B cell (primary cell): Measurements from ENCODE around the gene DDX27. TPM values are rescaled to one million over a fixed set of nuclear protein-coding genes. Genes with fewer than 3 reads are reported as not detected.

Experiments used
- ATAC-seq: fragments of 200-7000 bp; cut with Tn5 transposase; one replicate; pipeline ENCODE4 v1.10.0; 2021; ENCODE audit warnings: low read depth, mild to moderate bottlenecking, moderate number of reproducible peaks, moderate library complexity
- CTCF ChIA-PET: fragments of 350-600 bp; sonication (Branson Sonifier 250); formaldehyde crosslinking; loops from one replicate; lab custom pipeline; 2021; ENCODE audit warnings: antibody characterized with exemption, inconsistent platforms; lab: Charles Lee
- POLR2A ChIA-PET: fragments of 350-600 bp; sonication (Branson Sonifier 250); formaldehyde crosslinking; loops from one replicate; lab custom pipeline; 2021; ENCODE audit warnings: antibody characterized with exemption; lab: Charles Lee
- DNase-seq: peaks from one replicate; pipeline ENCODE4 v3.0.0; 2013
- H2AFZ ChIP-seq: 2 replicates; pipeline ENCODE4 v1.6.1; 2012; ENCODE audit warnings: mild to moderate bottlenecking, low read depth, low read length; ENCODE audit not compliant: insufficient read depth, poor library complexity, severe bottlenecking
- H3K27ac ChIP-seq, 2 donors: 1 replicate in 1 of 2; 2 replicates in 1 of 2; pipeline ENCODE4 v1.5.1; 2012 to 2013; ENCODE audit warnings: low read length in 2 of 2, mild to moderate bottlenecking in 2 of 2, moderate library complexity in 1 of 2
- H3K27me3 ChIP-seq, 4 experiments: fragments of 200-600 bp in 1 of 4; sonication (generic) in 1 of 4; replicated peaks in 1 of 4; 1 replicate in 2 of 4; 2 replicates in 2 of 4; pipeline versions ENCODE4 v1.6.1 to v1.7.0; 2013 to 2016; ENCODE audit warnings: low read length in 3 of 4, mild to moderate bottlenecking in 2 of 4, mixed read lengths in 1 of 4, moderate library complexity in 1 of 4; ENCODE audit not compliant: insufficient read depth in 4 of 4, control insufficient read depth in 3 of 4; ENCODE audit errors: control extremely low read depth in 1 of 4
- H3K36me3 ChIP-seq, 2 experiments: replicated peaks in 1 of 2; 1 replicate in 1 of 2; 2 replicates in 1 of 2; pipeline versions ENCODE4 v1.6.1 to v1.7.1; 2013; ENCODE audit warnings: low read length in 1 of 2; ENCODE audit not compliant: insufficient read depth in 2 of 2, control insufficient read depth in 1 of 2; ENCODE audit errors: control extremely low read depth in 1 of 2, extremely low read depth in 1 of 2
- H3K4me1 ChIP-seq, 2 donors: fragments of 200-600 bp in 1 of 2; sonication (generic) in 1 of 2; 1 replicate in 1 of 2; 2 replicates in 1 of 2; pipeline versions ENCODE4 v1.5.1 to v1.6.1; 2013 to 2017; ENCODE audit warnings: low read length in 2 of 2; ENCODE audit not compliant: control insufficient read depth in 2 of 2, insufficient read depth in 2 of 2
- H3K4me2 ChIP-seq: replicated peaks from 2 replicates; pipeline ENCODE3; 2012; ENCODE audit warnings: mild to moderate bottlenecking, low read depth, low read length; ENCODE audit not compliant: poor library complexity, severe bottlenecking
- H3K4me3 ChIP-seq, 5 experiments: fragments of 200-600 bp in 1 of 5; sonication (generic) in 1 of 5; 1 replicate in 3 of 5; 2 replicates in 2 of 5; pipeline versions ENCODE4 v1.5.1 to v1.7.0; 2011 to 2016; ENCODE audit warnings: low read length in 4 of 5, mild to moderate bottlenecking in 4 of 5, low read depth in 2 of 5, control low read depth in 1 of 5, moderate library complexity in 1 of 5; ENCODE audit not compliant: insufficient read depth in 1 of 5; ENCODE audit errors: control extremely low read depth in 1 of 5, extremely low read depth in 1 of 5
- H3K79me2 ChIP-seq: fragments of 200-600 bp; sonication (generic); one replicate; pipeline ENCODE4 v1.6.0; 2016; ENCODE audit warnings: low read length; ENCODE audit not compliant: control insufficient read depth, insufficient read depth
- H3K9ac ChIP-seq: fragments of 200-600 bp; sonication (generic); 2 replicates; pipeline ENCODE4 v1.6.1; 2017; ENCODE audit warnings: mild to moderate bottlenecking, low read length, moderate library complexity
- H3K9me3 ChIP-seq, 3 donors: one replicate each; pipeline versions ENCODE4 v1.6.1 to v1.7.1; 2013; ENCODE audit warnings: low read length in 2 of 3; ENCODE audit not compliant: control insufficient read depth in 2 of 3, insufficient read depth in 1 of 3; ENCODE audit errors: control extremely low read depth in 1 of 3
- H4K20me1 ChIP-seq: 2 replicates; pipeline ENCODE4 v1.6.0; 2012; ENCODE audit warnings: mild to moderate bottlenecking, low read length; ENCODE audit not compliant: insufficient read depth, control insufficient read depth, poor library complexity, severe bottlenecking
- H3K27ac Mint-ChIP-seq: one replicate; pipeline ENCODE4 v1.8.0; 2021; ENCODE audit warnings: mixed read lengths
- H3K27me3 Mint-ChIP-seq: one replicate; pipeline ENCODE4 v1.8.0; 2021; ENCODE audit warnings: mixed read lengths
- H3K4me1 Mint-ChIP-seq: one replicate; pipeline ENCODE4 v1.8.0; 2021; ENCODE audit warnings: mixed read lengths
- H3K4me3 Mint-ChIP-seq: one replicate; pipeline ENCODE4 v1.8.0; 2021; ENCODE audit warnings: mixed read lengths
- H3K9me3 Mint-ChIP-seq: one replicate; pipeline ENCODE4 v1.8.0; 2022; ENCODE audit warnings: mixed read lengths; ENCODE audit not compliant: insufficient read depth
- EZH2 ChIP-seq: IDR thresholded peaks from 2 replicates; pipeline ENCODE4 v1.6.1; 2012; ENCODE audit warnings: borderline replicate concordance, low read depth, mild to moderate bottlenecking, moderate library complexity, low read length; ENCODE audit not compliant: insufficient read depth, poor library complexity, severe bottlenecking
- WGBS: methylation state at CpG from one replicate; pipeline ENCODE4 v1.1.5; 2013; ENCODE audit warnings: missing lambda C conversion rate; ENCODE audit not compliant: insufficient coverage; 5-methylcytosine and 5-hydroxymethylcytosine counted together
- intact Hi-C: fragments of 100-400 bp; cut with micrococcal nuclease; formaldehyde crosslinking; loops from one replicate; pipeline ENCODE4 v1.10.0; 2022
- polyA plus RNA-seq: library from polyadenylated mRNA; depleted of rRNA; stranded (reverse); fragments of >200 nt; gene quantifications from 2 replicates; pipeline ENCODE4 v1.2.3, GENCODE V29; 2012
- total RNA-seq, 2 donors: library from RNA; stranded (reverse); fragments of 120-200 nt in 1 of 2; gene quantifications; 1 replicate in 1 of 2; 2 replicates in 1 of 2; pipeline versions ENCODE4 v1.2.3 to v1.2.4, GENCODE V29; 2013 to 2022
- TF ChIP-seq, protein P1 (sequence below): fragments of 200-600 bp; IDR thresholded peaks from one replicate; pipeline ENCODE4 v1.8.0; 2022; ENCODE audit warnings: antibody characterized with exemption, mild to moderate bottlenecking

Gene DDX27
- total and polyA plus RNA-seq, 2 donors (not counting 1 experiment from before 2014, with no cell fraction given): 55.0 to 74.6 TPM

DNA sequence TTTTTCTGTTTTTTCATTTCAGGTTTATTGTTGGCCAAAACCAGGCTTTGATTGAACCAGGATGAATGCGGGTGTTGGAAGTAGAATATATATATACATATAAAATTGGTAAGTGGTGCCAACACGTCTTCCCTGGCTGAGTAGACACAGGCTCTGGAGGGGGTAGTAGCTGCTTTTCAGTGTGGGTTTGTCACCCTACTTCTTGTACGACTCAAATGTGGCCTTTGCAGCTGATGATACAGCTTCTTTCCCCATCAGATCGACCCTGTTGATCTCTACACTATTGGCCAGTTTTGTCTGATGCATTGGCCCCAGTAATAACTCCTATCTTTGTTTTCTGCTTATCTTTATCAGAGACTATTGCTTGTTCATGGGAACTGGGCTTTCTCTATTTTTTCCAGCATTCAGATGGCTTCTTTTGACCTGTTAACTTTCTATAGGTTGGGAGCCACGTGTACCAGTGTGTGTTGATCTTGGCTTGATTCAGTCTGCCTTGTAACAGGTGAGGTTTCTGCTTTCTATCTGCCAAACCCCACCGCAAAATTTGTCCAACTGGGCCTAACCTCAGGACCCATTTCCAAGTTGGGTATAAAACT lies 61.3 kb downstream of the DDX27 start:
- Mint-ChIP-seq H3K4me3 (peak overlapping the region; percentile 99), H3K27ac (peak overlapping the region; percentile 77), H3K27me3 (no peaks in the 10 kb centered on the region), H3K9me3 (peaks cover 29% of the 10 kb centered on the region), H3K4me1 (peaks cover 79% of the 10 kb centered on the region)
- Histone ChIP-seq H3K27me3 (no peaks in the 10 kb centered on the region), H4K20me1 (peaks cover 74% of the 10 kb centered on the region), H3K79me2 (peaks cover 94% of the 10 kb centered on the region), H3K9ac (peak overlapping the region; percentile 88), H3K4me3 (peak overlapping the region in 2 of 5 experiments; percentile 96 to 100), H3K9me3 (peaks cover 2 to 57% (median 47%) of the 10 kb centered on the region in 3 donors), H3K27ac (peak overlapping the region; percentile 62 to 98), H3K4me2 (peak overlapping the region; percentile 74), H2AFZ (no peak overlapping the region), H3K36me3 (peaks cover 6 to 67% of the 10 kb centered on the region in 2 experiments), H3K4me1 (peaks cover 59 to 70% of the 10 kb centered on the region in 2 donors)
- DNase-seq (peak; percentile 32), ATAC-seq (no peak)
- CTCF ChIA-PET: interaction anchor here (0.9 to 1.3 kb wide), 3 partner anchors 9 to 63 kb away, joined by 3 read pairs; no protein-coding TSS in a partner anchor
- POLR2A ChIA-PET: no interaction called here
- intact Hi-C loops: no loop called here
- WGBS: 68% methylated on average over 3 of the region's 6 CpGs
- TF ChIP-seq EZH2: no peak
- TF ChIP-seq, protein P1, sequence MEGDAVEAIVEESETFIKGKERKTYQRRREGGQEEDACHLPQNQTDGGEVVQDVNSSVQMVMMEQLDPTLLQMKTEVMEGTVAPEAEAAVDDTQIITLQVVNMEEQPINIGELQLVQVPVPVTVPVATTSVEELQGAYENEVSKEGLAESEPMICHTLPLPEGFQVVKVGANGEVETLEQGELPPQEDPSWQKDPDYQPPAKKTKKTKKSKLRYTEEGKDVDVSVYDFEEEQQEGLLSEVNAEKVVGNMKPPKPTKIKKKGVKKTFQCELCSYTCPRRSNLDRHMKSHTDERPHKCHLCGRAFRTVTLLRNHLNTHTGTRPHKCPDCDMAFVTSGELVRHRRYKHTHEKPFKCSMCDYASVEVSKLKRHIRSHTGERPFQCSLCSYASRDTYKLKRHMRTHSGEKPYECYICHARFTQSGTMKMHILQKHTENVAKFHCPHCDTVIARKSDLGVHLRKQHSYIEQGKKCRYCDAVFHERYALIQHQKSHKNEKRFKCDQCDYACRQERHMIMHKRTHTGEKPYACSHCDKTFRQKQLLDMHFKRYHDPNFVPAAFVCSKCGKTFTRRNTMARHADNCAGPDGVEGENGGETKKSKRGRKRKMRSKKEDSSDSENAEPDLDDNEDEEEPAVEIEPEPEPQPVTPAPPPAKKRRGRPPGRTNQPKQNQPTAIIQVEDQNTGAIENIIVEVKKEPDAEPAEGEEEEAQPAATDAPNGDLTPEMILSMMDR: no peak
